HG03103 (cell line): ENCODE results near the gene SMARCAL1.

Source experiments
- ATAC-seq: cut with Tn5 transposase; IDR thresholded peaks from one replicate; pipeline ENCODE4 v1.9.1; 2021; ENCODE audit warnings: low read depth; ENCODE audit not compliant: unreplicated experiment

Gene SMARCAL1

DNA sequence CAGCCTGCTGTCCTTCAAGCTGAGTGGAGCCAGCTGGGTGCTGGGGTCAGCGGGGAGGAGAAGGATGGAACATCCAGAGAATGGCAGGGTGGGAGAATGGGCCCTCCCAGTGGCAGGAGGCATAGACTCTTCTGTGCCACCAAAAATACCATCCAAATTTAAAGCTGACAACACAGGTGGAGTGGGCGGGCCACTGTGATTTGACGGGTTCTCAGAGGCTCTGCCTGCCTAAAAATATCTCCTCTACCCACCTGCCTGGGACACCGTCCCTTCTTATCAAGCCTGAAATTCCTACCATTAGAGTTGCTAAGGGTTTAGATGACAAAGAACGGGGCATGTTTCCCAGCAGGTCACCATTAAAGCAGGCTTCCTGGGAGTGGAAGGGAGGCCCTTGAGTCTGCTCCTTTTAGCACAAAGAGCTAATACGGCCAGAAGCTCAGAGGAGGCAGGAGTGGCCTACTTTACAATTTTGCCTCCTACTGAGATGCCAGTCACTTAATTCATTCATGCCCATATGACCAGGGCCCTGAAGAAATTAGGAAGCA, 20.2 kb upstream of the SMARCAL1 start:
- ATAC-seq: no peak

DNA sequence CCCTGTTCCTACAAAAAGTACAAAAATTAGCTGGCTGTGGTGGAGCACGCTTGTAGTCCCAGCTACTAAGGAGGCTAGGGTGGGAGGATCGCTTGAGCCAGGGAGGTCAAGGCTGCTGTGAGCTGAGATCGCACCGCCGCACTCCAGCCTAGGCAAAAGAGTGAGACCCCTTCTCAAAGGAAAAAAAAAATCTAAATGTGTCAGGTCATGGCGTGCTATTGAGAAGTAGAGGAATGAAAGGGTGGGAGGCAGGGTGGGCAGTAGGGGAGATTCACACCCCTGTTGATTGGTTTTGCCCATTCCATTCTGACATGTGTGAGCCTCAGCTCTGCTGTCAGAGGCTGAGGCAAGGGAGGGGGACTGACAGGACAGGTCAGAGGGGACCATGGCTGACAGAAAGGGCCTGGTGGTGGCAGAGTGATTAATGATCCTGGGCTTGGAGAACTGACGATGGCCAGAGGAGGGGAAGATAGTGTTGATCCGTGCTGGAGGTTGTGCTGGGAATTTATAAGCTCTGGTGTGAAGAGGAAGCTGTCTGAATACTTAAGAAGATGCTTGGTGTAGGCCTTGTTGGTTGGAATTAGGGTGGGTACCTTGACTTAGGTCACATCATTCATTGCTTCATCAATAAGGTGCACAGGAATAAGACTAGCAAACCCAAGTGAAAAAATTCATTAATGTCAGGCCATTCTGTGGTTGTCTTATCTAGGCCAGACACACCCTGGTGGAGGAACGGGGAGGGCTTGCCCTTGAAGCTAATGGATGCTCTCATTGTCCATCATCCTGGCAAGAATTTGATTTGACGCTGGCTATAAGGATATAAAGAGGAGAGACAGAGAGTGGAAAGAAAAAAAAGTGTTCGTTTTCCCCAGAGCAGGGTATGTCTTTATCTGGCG, 19.1 kb upstream of the SMARCAL1 start:
- ATAC-seq: no peak

DNA sequence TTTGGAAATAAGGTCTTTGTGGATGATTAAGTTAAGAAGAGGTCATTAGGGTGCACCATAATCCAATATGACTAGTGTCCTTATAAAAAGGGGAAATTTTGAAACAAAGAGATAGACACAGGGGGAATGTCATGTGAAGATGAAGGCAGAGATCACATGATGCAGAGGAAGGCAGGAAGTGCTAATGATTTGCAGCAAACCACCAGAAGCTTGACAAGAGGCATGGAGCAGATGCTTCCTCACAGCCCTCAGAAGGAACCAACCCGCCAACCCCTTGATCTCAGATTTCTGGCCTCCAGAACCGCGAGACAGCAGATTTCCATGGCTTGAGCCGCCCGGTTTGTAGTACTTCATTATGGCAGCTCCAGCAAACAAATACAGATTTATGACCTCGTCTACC, 17.4 kb upstream of the SMARCAL1 start:
- no peak for ATAC-seq

DNA sequence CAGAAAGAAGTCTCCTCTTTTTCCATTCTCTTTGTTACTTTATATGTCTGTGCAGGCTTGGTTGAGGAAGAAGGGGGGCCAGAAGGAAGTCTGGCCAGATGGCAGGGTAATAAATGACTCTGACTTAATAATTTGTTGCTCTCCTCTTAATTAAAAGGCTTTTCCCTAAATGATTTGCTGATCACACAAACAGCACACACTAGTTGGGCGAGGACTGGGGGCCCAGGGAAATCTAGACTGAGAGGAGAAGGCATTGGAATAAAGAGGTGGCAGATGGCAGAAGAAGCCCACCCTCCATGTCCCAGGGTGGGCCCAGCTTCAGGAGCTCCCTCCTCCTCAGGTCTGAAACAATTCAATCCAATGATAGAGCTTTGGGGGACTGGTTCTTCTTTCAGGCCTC, 12.7 kb upstream of the SMARCAL1 start:
- no peak for ATAC-seq

DNA sequence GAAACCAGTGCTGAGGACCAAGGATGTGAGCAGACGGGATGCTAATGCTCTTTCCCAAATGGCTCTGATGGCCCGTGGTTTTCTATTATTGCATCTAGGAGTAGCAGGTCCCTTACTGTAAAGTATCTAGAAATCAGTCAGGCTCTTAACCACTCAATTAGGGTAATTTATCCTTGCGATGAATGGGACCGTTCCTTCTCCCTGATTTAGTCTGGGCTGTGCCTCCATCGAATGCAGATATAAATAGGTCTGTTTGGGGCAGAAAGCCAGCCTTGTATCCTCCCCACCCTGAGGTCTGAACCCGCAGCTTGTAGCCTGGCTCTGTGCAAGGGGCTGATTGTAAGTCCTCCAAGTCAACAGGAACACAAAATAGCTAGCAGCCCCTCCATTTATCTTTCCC, 9.5 kb upstream of the SMARCAL1 start:
- ATAC-seq: no peak

DNA sequence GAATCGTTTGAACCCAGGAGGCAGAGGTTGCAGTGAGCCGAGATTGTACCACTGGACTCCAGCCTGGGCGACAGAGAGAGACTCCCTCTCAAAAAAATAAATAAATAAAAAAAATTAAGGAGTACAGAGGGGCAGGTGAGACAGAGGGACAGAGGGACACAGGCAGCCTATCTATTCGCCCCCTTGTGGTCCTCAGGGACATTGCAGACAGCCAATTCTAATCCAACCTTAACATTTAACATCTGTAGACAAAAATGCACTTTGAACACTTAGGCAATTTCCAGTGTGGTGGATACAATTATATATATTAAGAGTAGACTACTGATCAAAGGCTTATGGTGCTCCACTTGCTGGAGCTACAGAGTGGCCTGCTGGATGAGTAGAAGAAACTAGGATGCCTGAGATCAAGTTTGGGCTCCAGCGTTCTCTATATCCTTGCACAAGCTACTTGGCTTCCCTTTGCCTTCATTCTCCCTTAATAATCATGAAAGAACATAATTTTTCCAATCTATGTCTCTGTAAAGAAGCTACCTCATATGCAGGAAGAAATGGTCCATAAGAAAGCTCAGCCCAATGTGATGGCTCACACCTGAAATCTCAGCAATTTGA, 8.2 kb upstream of the SMARCAL1 start:
- ATAC-seq: no peak

DNA sequence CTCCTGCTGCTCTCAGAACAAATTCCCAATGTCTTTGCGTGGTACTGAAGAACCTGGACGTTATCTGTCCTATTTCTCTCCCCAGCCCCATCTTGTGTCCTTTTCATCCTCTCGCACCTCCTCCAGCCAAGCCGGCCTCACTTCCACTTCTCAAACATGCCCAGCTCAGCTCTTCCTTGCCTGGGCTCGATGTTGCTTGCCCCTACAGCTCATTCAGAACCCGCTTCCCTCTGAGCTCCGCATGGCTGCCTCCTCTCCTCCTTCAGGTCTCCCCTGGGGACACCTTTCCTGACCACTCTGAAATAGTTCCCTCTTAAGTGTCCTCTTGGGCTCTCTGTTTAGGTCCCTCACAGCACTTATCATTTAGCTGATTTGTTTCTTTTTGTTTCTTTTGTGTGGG, 6.7 kb upstream of the SMARCAL1 start:
- no peak for ATAC-seq

DNA sequence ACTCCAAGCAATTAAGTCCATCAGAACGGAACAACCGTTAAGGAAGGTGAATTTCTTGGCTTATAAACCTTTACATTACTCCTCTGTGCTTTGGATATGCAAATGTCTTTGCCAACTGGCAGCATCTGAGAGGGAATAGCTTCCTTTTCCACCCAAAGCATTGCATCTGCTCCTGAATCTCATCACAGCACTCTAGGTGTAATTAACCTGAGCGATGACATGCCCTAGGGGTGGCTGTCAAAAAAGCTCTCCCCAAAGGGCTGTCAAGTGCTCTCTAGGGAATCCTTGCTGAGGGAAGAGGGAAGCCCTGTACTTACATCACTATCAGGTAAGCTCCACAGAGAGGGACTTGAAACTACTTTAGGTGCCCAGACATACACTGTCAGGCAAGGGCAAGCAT, 5.5 kb upstream of the SMARCAL1 start:
- no peak for ATAC-seq

DNA sequence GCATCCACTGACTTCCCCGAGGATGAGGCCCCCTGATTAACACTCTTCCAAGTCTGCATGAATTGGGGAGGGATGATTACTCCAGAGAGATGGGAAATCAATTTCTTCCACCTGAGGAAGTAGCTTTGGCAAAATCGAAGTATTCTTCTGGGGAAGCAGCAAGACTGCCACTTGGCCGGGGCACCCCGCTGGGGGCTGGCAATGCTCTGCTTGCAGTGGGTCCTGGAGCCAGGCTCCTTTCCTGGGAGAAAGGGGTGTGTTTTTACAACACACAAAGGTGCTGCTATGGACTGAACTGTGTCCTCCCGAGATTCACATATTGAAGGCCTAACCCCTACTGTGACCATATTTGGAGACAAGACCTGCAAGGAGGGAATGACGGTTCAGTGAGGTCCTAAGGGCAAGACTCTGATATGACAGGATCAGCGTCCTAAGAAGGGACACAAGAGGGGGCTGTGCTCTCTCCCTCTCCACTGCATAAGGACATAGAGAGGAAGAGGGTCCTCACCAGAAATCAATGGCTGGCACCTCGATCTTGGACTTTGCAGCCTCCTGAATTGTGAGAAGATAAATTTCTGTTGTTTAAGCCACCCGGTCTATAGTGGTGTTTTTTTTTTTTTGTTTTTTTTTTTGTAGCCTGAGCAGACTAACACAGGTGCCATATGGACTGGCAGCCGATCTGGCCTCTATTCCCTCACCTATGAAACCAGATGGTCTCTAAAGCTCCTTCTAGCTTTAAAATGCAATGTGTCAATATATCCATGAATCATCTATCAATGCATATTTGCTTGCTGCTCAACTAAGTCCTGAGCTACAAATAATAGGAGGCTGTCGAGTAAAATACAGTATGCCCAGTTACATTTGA, 3.6 kb upstream of the SMARCAL1 start:
- no peak for ATAC-seq

DNA sequence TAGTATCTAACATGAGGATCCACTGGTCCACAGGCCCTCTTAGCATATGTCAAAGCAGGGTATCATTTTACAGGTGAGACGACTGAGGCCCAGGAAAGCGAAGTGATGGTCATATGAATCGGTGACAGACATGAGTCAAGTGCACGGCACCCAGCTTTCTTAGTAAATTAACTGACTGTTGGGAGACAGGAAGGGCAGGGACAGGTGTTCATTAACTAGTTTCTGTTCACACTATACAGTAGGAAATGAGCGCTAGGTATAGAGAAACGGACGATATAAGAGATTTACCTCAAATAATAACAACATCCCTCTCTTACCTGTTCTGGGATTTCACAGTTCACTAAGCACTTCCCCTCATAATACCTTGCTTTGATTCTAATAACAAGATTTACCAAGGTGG, 1.7 kb upstream of the SMARCAL1 start:
- no peak for ATAC-seq

DNA sequence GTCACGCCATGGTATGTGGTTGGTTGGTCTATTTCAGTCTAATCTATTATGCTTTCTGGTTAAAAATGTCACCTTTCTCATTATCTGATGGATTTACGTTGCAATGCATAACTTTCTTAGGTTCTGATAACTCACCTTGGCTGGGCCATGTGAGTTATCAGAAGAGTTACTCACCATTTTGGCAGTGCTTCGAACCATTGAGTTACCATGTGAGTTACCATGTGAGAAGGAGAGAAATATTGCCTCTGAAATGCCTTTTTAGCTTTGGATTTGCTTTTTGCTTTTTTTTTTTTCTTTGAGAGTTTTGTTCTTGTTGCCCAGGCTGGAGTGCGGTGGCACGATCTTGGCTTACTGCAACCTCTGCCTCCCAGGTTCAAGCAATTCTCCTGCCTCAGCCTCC, 1.6 kb downstream of the SMARCAL1 start:
- ATAC-seq: no peak

DNA sequence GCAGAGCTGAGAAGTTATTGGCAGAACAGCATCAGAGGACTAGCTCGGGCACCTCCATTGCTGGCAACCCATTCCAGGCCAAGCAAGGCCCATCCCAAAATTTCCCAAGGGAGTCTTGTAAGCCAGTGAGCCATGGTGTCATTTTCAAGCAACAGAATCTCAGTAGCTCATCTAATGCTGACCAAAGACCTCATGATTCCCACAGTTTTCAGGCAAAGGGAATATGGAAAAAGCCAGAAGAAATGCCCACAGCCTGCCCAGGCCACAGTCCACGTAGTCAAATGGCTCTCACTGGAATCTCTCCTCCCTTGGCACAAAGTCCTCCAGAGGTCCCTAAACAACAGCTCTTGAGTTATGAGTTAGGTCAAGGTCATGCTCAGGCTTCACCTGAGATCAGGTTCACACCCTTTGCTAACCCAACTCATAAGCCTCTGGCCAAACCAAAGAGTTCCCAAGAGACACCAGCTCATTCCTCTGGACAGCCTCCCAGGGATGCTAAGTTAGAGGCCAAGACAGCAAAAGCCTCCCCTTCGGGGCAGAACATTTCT, 2.6 kb downstream of the SMARCAL1 start:
- no peak for ATAC-seq

DNA sequence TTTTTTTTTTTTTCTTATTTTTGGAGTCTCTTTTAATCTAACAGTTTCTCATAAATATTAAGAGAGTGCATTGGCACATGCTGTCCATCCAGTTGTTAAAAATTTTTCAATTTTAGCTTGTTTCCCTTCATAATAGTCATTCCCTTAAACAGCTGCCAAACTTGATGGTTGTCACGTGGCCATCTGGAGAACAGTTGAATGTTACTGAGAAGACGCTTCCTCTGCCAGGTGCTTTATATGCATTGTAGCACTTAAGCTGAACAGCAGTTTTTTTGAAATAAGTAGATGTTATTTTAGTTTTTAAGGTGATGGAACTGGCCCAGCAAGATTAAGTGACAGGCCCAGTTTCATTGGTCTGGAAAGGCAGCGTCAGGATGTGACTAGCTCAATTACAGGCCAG, 3.3 kb downstream of the SMARCAL1 start:
- ATAC-seq: no peak

DNA sequence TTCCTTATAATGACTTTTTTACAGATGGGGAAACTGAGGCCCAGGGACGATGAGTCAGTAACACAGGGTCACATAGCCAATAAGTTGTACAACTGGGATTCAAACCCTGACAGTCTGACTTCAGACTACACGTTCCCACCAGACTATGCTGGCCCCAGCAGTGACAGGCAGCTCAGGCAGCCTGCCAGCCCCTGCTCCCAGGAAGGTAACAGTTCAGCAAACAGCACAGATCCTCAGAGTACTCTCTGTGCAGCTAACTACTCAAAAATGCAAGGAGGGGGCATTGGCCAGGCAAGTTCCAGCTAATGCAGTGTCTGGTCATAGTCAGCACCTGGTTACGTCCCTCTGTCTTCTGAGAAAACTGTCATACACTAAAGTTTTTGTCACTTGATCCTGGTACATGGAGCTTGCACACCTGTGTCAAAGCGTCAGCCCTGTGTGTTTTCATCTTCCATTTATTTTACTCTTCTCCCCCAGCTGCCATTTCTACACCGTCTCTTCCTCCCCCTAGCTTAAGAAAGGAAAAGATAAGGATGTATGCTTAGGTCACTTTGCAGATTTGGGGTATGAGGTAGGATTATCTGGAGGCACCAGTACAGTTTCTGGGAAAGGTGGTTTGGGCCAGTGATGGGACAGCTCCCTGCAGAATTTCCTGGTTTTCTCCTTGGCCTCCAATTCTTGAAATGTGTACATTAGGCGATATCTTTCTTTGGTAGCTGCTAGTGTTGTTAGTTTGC, 4.5 kb downstream of the SMARCAL1 start:
- ATAC-seq: no peak

DNA sequence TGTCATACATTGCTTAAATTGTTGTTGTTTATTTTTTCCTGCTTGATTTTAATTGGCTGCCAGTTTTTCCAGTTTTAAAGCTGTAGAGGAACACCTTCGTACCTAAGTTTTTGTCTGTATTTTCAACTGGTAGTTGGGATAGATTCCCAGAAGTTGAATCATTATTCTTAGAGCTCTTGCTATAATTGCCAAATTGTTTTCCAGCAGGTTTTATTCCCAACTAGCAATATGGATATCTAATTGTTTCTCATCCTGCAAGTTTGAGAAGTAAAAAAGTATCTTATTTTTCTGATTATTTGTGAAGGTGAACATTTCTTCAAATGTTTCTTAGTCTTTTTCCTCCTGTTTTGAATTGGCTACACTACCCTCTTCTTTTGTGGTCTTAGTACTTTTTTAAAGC, 6.7 kb downstream of the SMARCAL1 start:
- ATAC-seq: no peak

DNA sequence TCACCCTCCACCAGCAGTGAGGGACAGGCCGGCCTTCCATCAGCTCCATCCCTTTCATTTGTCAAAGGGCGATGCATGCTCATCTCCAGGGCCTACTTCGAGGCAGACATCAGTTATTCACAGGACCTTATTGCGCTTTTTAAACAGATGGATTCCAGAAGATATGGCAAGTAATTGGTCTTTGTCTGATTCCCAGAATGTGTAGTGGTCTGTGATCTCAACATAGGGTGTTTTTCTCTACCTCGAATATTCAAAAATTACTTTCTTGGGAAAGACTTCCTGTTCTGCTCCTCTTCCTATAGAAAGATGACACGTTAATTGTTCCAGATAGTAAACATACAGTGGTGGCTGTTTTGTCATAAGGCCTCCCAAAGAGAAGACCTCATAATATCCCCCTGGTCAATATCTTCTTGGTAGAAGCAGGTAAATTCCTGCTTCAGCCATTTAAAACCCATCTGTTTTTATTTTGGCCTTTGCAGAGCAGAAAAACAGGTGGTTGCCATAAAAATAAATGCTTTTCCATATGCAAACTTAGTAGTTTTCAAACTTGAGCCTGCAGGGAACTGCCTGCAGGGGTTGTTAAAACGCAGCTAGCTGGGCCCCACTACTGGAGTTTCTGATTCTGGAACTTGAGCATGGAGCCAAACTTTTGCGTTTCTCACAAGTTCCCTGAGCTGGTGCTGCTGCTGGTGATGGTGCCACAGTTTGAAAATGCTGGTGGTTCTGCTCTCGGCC, 8.2 kb downstream of the SMARCAL1 start:
- no peak for ATAC-seq

DNA sequence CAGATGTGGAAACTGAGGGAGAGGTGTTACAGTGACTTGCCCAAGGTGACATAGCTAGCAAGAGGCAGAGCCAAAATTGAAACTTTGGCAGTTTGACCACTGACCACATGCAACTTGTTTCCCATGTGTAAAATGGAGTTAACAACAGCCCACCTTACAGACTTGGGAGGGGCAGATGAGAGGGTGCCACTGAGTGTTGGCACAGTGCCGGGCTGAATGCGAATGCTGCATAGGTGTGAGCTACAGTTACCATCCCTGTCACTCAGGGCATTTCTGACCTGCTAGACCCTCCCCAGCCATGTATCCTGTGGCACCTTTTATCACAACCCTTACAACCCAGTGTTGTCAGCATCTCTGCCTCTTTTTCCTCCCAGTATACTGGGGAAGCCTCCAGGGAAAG, 10.8 kb downstream of the SMARCAL1 start:
- no peak for ATAC-seq

DNA sequence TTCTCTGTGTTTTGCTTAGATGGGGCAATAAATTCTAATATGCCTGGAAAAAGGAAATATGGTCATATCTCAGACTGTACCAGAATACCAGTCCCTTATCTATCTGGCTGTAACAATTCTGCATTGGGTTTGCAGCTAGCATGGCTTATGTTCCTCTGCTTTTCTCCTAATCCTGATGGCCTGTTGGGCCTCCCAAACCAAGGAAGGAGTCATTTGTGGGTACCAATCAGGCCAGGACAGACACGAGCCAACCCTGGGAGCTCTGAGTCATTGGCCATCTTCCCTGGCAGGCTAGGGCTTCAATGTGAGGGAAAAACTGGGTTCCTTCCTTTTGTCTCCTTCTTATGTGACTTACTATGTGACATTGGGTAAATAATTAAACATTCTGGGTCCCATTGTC, 12.0 kb downstream of the SMARCAL1 start:
- no peak for ATAC-seq

DNA sequence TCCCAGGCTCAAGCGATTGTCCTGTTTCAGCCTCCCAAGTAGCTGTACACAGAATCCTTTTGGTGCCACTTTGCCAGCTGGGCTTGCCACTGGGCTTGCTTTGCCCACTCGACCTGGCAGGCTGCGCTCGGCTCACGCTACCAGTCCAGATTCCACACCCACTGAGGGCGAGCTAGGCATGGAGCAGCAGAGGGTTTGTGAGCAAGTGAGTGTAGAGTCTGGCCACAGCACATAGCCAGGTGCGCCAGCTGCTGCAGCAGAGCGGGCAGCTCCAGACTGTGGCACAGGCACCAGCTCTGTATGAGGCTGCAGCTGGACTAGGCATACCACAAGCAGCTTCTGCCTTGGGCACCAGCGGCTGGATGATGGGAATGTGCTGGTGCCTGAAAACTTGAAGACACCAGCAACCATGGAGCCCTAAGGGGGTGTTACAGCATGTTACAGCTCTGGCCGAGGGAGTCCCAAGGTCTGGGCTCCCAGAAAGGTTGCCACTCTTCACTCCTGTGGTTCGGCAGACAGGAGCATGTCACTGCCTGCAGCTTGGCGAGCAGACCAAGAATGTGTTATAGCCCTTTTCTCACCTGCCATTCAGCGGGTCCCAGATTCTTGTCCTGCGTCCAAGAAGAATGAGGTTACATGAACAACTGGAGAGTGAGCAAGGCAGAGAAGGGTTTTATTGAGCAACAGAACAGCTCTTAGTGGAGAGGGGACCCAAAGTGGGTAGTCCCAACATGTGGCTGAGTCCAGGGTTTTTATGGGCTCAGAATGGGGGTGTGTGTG, 12.9 kb downstream of the SMARCAL1 start:
- ATAC-seq: no peak
